Gastrocnemius medialis (tissue), 4 donors: ENCODE results near the gene MAD1L1.

Experiments used
- POLR2A ChIP-seq, 2 donors: fragments of 450-650 bp; IDR thresholded peaks; one replicate each; pipeline ENCODE4 v1.6.1; 2017; ENCODE audit warnings: antibody characterized with exemption in 2 of 2, mild to moderate bottlenecking in 2 of 2, moderate library complexity in 2 of 2
- TF ChIP-seq, protein P1 (sequence below), 5 experiments: fragments of 450-650 bp in 3 of 5; fragments of 200-600 bp in 2 of 5; sonication (generic) in 2 of 5; IDR thresholded peaks in 4 of 5; conservative IDR thresholded peaks in 1 of 5; 1 replicate in 4 of 5; 2 replicates in 1 of 5; pipeline ENCODE4 v1.5.1; 2016 to 2019; ENCODE audit warnings: antibody characterized with exemption in 5 of 5, mild to moderate bottlenecking in 3 of 5, moderate library complexity in 3 of 5

DNA sequence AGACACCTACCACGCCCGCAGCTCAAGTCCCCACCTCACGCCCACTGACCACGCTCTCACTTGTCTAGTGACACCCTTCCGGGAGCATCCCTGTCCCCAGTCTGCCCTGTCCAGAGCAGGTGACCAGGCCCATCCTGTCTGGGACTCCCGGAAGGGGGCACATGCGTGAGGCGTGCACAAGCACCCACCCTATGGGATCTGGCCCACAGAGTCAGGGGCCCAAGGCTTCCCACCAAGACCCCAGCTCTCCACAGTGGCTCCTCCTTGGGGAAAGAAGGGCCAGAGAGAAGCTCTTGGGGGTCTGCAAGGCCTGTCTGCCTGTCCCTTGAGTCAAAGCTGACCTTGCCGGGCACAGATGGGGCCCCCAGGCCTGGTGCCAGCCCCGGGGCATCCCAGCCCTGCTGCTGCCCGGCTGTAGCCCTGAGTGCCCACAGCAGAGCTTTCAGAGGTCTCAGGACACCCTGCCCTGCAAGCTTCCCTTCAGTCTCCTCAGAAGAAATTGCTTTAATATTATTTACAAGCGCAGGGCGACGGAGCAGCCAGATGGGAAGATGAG is 367.7 kb downstream of the MAD1L1 start:
- TF ChIP-seq, protein P1, sequence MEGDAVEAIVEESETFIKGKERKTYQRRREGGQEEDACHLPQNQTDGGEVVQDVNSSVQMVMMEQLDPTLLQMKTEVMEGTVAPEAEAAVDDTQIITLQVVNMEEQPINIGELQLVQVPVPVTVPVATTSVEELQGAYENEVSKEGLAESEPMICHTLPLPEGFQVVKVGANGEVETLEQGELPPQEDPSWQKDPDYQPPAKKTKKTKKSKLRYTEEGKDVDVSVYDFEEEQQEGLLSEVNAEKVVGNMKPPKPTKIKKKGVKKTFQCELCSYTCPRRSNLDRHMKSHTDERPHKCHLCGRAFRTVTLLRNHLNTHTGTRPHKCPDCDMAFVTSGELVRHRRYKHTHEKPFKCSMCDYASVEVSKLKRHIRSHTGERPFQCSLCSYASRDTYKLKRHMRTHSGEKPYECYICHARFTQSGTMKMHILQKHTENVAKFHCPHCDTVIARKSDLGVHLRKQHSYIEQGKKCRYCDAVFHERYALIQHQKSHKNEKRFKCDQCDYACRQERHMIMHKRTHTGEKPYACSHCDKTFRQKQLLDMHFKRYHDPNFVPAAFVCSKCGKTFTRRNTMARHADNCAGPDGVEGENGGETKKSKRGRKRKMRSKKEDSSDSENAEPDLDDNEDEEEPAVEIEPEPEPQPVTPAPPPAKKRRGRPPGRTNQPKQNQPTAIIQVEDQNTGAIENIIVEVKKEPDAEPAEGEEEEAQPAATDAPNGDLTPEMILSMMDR (IDR thresholded peaks at IDR 0.05 in 4 of 5, conservative IDR thresholded peaks at IDR 0.05 in 1 of 5), result no peak
- TF ChIP-seq POLR2A (IDR thresholded peaks at IDR 0.05), result no peak
